ENCODE data around the gene LRG1. TPM values are rescaled to one million over a fixed set of nuclear protein-coding genes. Genes with fewer than 3 reads are reported as not detected.

Gene LRG1
- total RNA-seq, 1 donor from 2014 or later: 3.3 TPM

DNA sequence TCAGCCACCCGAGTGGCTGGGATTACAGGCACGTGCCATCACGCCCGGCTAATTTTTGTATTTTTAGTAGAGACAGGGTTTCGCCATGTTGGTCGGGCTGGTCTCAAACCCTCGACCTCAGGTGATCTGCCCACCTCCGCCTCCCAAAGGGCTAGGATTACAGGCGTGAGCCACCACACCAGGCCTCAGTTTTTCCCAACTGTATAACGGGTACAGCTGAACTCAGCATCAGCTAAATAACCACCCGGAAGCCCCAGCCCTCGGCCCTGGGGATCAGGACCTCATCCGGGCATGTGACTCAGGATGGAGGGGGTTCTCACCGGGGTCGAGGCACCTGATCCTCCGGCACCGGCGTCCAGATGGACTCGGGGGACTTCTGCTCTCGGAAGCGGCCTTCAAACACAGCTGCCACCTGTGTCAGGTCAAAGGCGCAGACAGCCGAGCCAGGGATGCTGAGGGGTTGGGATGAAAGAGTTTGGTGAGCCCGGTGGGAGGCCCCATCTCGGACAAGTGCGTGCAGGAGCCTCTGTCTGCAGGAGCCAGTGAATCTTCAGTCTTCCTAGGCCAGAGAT lies 10.7 kb upstream of the LRG1 start:
- intact Hi-C loops (cut with DNase I): no loop called here
- TF ChIP-seq, protein P1, sequence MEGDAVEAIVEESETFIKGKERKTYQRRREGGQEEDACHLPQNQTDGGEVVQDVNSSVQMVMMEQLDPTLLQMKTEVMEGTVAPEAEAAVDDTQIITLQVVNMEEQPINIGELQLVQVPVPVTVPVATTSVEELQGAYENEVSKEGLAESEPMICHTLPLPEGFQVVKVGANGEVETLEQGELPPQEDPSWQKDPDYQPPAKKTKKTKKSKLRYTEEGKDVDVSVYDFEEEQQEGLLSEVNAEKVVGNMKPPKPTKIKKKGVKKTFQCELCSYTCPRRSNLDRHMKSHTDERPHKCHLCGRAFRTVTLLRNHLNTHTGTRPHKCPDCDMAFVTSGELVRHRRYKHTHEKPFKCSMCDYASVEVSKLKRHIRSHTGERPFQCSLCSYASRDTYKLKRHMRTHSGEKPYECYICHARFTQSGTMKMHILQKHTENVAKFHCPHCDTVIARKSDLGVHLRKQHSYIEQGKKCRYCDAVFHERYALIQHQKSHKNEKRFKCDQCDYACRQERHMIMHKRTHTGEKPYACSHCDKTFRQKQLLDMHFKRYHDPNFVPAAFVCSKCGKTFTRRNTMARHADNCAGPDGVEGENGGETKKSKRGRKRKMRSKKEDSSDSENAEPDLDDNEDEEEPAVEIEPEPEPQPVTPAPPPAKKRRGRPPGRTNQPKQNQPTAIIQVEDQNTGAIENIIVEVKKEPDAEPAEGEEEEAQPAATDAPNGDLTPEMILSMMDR (IDR thresholded peaks at IDR 0.05): no peak
- Histone ChIP-seq H3K4me1 (no peaks in the 10 kb centered on the region), H3K4me3 (no peak overlapping the region), H3K27me3 (no peaks in the 10 kb centered on the region), H3K9me3 (no peaks in the 10 kb centered on the region), H3K27ac (no peak overlapping the region), H3K36me3 (no peaks in the 10 kb centered on the region)
- DNase-seq (ENCODE audit: low spot score in 2 of 2): no peak

DNA sequence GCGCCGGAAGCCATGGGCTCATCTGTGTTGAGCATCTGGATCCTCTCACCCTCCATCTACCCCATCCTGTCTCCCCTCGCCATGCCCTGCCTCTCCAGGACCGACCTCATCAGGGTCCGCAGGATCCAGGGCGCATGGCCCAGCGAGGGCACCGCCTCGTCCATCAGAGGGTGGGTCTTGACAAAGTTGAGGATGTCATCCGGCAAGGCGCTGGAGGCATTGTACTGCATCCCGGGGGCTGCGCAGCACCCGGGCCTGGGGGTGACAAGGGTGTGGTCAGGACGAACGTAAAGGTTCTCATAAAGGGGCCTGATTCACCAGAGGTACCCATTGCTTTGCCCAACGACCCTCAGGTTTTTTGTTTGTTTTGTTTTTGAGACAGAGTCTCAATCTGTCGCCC lies 10.2 kb upstream of the LRG1 start:
- Histone ChIP-seq H3K4me3 (no peak overlapping the region), H3K4me1 (no peaks in the 10 kb centered on the region), H3K27me3 (no peaks in the 10 kb centered on the region), H3K27ac (no peak overlapping the region), H3K36me3 (no peaks in the 10 kb centered on the region), H3K9me3 (no peaks in the 10 kb centered on the region)
- TF ChIP-seq, protein P1 (IDR thresholded peaks at IDR 0.05): no peak
- DNase-seq (ENCODE audit: low spot score in 2 of 2): no peak
- intact Hi-C loops (cut with DNase I): no loop called here

DNA sequence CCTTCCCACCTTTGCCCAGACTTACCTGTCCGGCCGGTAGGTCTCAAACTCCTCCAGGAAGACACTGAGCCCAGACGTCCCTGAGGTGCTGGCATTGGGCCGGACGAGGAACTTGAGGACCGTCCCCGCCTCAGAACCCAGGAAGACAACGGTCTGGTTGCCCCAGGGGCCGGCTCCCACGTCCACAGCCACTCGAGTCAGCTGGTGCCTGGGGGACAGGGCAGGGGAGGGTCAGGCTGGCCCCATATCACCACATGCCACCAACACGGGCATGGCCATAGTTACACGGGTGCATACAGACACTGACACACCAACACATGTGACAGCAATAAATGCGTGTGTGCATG lies 8.4 kb upstream of the LRG1 start:
- no peaks in the 10 kb centered on the region for H3K36me3 ChIP-seq
- H3K9me3 ChIP-seq: no peaks in the 10 kb centered on the region
- H3K27me3 ChIP-seq: no peaks in the 10 kb centered on the region
- no peak for DNase-seq (ENCODE audit: low spot score in 2 of 2)
- intact Hi-C loops (cut with DNase I): no loop called here
- no peak overlapping the region for H3K4me3 ChIP-seq
- TF ChIP-seq, protein P1 (IDR thresholded peaks at IDR 0.05): no peak
- H3K4me1 ChIP-seq: no peaks in the 10 kb centered on the region
- H3K27ac ChIP-seq: no peak overlapping the region

DNA sequence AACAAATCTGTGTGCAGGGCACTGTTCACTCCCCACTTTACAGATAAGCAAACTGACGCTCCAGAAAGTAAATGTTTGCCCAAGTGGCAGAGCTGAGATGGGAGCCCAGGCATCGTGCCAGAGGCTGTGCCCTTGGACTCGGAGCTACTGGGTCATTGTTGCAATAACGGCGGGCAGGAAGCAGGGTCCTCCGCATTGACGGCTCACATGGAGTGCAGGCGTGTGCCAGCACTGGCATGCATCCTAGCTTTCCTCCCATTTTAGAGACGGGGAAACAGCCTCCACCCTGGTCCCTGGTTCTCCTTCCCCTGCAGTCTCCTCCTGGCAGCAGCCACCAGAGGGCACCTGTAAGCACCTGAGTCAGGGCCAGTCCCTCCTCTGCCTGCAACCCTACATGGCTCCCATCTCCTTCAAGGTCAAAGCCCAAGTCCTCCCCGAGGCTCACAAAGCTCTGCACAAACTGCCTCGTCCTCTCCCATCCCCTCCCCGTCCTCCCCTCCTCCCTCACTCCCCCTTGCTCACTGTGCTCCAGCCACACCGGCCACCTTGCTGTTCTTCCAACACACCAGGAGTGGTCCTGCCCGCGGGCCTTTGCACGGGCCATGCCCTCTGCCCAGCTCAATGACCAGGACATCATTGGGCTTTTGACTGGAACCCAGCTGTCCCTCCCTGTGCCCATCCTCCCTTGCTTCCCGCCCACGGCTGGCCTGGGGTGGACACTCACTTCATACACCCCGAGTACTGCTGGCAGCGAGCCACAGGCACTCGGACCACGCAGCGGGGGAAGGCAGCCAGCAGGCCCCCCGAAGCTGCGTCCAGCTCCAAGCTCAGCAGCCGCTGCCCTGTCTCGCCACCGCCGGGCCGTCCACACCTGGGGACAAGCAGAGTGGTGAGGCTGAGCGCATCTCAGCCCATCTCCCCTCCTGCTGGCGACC lies 7.7 kb upstream of the LRG1 start:
- no peaks in the 10 kb centered on the region for H3K4me1 ChIP-seq
- DNase-seq (ENCODE audit: low spot score in 2 of 2): no peak
- intact Hi-C loops (cut with DNase I): no loop called here
- H3K27me3 ChIP-seq: no peaks in the 10 kb centered on the region
- H3K9me3 ChIP-seq: no peaks in the 10 kb centered on the region
- TF ChIP-seq, protein P1 (IDR thresholded peaks at IDR 0.05): no peak
- no peak overlapping the region for H3K4me3 ChIP-seq
- H3K36me3 ChIP-seq: no peaks in the 10 kb centered on the region
- no peak overlapping the region for H3K27ac ChIP-seq

DNA sequence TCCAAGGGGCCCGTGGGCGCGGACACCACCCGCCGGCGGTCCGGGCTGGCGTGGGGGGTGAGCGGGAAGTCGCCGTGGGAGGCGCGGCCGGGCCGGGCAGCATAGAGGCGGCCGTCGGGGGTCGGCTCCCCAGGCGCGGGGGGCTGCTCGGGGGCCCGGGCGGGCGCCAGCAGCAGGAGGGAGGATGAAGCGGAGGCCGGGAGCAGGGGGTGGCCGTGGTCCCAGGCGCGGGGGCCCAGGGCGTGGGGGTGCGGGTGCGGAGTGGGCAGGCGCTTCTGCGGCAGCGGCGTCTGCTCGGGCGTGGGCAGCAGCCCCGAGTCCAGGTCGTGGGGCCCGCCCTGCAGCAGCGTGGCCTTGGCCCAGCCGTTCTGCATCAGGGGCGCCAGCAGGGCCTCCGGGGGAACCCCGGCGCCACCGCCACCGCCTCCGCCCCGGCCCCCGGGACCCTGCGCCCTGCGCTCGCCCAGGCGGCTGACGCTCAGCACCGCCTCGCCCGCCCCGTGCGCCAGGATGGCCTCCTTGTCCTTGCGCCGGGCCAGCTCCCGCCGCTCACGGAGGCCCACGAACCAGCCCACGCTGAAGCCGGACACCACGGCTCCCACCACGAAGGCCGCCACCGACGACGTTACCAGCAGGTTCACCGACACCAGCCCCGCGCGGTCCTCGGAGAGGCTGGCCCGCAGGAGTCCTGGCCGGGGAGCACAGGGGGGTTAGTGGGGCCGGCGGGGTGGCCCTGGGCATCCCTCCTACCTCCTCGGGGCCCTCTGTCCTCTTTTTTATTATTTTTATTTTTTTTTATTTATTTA lies 4.2 kb upstream of the LRG1 start:
- Histone ChIP-seq H3K4me3 (no peak overlapping the region), H3K27ac (no peak overlapping the region), H3K4me1 (no peaks in the 10 kb centered on the region), H3K9me3 (no peaks in the 10 kb centered on the region), H3K36me3 (no peaks in the 10 kb centered on the region), H3K27me3 (no peaks in the 10 kb centered on the region)
- intact Hi-C loops (cut with DNase I): no loop called here
- DNase-seq (ENCODE audit: low spot score in 2 of 2): no peak
- TF ChIP-seq, protein P1 (IDR thresholded peaks at IDR 0.05): no peak

Measured in ascending aorta (tissue), 2 donors.